22Rv1 (cell line): ENCODE measurements around the gene FGFR2.
A peak's percentile ranks its signal among the peaks of the same experiment; 100 is the strongest.

ENCODE experiments used
- H3K27ac ChIP-seq: fragments of 450-650 bp; 2 replicates; pipeline ENCODE4 v1.5.1; 2017
- CTCF ChIP-seq: fragments of 450-650 bp; IDR thresholded peaks from 2 replicates; pipeline ENCODE4 v1.5.1; 2017; ENCODE audit warnings: mild to moderate bottlenecking
- ZFX ChIP-seq: fragments of 450-650 bp; IDR thresholded peaks from 2 replicates; pipeline ENCODE4 v1.6.1; 2017; ENCODE audit warnings: antibody characterized with exemption, borderline replicate concordance

FGFR2 gene

DNA sequence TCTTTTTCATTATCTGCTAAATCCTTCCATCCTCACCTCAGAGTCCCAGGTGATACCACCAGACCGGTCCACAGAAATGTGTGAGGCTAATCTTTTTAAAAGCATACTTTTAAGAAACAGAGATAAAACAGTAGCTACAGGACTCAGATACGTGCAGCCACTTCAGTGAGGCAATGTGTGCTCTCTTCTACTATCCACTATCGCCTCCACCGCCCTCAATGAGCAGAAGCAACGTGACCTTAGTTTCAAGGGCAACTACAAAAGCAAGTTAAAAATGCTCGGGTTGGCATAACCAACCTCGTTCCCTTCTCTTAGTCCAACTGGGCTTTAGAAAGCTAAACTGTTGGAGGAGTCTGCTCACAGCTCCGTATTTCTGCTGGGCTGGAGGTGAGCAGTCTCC, 4.2 kb downstream of the FGFR2 start:
- TF ChIP-seq CTCF (no peak), ZFX (no peak)
- H3K27ac ChIP-seq, result no peak overlapping the region

DNA sequence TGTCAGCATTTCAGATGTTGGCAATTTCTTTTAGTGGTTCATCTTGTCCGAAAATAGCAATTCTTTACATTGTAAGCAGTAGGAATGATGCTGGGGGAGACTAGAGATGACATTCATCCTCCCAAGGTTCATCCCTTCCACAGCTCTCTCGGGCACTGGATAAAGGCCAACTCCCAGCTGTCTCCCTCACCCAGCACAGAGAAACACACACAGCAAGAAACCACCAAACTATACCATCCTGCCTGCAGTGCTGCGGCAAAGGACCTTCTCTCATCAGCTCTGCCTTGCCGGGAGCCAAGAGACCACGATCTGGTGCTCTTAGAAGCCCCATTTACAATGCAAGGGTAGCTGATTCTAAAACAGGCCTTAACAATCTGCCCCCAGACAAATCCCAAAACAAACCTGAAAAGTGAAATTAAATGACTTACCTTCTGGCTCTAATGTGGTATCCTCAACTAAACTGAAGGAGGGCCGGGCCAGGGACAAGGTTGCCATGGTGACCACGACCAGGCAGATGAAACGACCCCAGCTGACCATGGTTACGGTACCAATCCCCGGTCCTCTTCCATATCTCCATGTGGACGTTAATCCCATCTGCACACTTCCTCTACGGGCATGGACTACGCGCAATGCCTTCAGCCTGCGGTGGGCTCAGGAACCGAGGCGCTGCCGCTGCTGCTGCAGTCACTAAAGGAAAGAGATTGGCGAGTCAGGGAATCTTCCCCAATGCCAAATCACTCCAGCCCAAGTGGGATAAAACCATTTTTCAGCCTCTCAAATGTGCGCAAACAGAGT, 4.8 kb downstream of the FGFR2 start:
- TF ChIP-seq ZFX (no peak), CTCF (no peak)
- no peak overlapping the region for H3K27ac ChIP-seq

GRCh38 chr10:121592155-121592890, 5.9 kb downstream of the FGFR2 start:
- no peak overlapping the region for H3K27ac ChIP-seq
- TF ChIP-seq CTCF (0 out of 2 replicates have a peak, but pooled peaks have one; percentile 11), ZFX (no peak)

DNA sequence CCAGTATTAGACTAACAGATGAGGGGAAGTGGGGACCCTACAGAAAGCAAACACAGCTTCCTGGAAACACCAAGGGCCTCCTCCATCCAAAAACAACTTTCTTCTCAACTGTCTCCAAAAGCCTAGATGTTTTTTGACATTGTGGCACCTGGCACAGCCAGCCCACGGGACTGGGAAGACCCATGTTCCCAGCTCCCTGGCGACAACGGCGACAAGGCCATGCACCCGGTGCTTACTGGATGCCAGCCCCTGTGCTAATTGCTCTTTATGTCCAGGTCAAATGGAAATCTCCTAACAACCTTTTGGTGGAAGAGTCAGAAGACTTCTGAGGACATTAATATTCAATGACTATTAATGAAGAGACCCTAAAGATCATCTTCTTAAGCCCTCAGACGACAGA, 7.1 kb downstream of the FGFR2 start:
- H3K27ac ChIP-seq, result no peak overlapping the region
- TF ChIP-seq CTCF (no peak), ZFX (no peak)

- no peak for TF ChIP-seq CTCF
- TF ChIP-seq ZFX, result no peak
- no peak overlapping the region for H3K27ac ChIP-seq
Measured at GRCh38 chr10:121590772-121591171, 7.5 kb downstream of the FGFR2 start.

GRCh38 chr10:121589553-121589952, 8.7 kb downstream of the FGFR2 start:
- H3K27ac ChIP-seq, result no peak overlapping the region
- no peak for TF ChIP-seq ZFX
- TF ChIP-seq CTCF, result no peak

DNA sequence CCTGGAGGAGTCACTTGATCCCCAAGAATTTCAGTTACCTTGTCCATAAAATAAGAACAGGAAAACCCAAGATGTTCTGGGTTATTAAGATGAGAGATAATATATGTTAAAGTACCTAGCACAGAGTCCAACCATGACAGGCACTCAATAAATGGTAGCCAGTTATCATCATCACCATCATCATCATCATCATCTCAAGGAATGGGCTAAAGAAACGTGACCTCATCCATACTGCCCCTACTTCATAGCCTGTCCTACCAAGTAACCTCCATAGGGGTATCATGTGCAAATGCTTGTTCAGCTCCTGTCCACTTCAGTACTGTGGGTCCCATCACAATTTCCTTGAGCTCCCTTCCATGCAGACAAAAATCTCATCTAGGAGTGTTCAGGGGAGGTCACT, 14.4 kb downstream of the FGFR2 start:
- TF ChIP-seq ZFX (no peak), CTCF (no peak)
- H3K27ac ChIP-seq, result no peak overlapping the region
